Right lobe of liver (tissue), 4 donors: Measurements from ENCODE around the gene H3-3A.

Experiments used
- POLR2A ChIP-seq: fragments of 450-650 bp; IDR thresholded peaks from one replicate; pipeline ENCODE4 v1.6.1; 2017; ENCODE audit warnings: antibody characterized with exemption, mild to moderate bottlenecking
- TF ChIP-seq, protein P1 (sequence below), 4 donors: fragments of 200-600 bp in 3 of 4; fragments of 450-650 bp in 1 of 4; IDR thresholded peaks; one replicate each; pipeline versions ENCODE4 v1.5.1 to v1.8.0; 2016 to 2022; ENCODE audit warnings: antibody characterized with exemption in 4 of 4, mild to moderate bottlenecking in 2 of 4
- donor health status: DM: no; HTN: no; CAD: no.
- donor health status: DM: no; HTN: no; CAD: no.
- donor health status: DM: no; HTN: yes; CAD: no.

DNA sequence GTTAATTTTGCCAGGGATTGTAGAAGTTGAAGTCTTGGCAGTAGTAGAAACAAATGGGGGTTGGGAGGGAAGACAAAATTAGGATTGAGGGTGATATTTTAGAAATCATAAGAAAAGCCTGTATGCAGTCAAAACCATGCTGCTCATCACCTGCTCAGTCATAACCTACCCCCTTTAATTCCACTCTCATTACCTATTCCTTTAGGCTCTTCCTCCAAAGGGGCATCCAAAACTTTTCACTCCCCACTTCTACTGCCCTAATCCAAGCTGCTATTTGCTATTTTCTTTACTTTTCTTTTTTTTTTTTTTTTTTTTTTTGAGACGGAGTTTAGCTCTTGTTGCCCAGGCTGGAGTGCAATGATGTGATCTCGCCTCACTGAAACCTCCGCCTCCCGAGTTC, 11.5 kb downstream of the H3-3A start:
- no peak for TF ChIP-seq POLR2A
- TF ChIP-seq, protein P1, sequence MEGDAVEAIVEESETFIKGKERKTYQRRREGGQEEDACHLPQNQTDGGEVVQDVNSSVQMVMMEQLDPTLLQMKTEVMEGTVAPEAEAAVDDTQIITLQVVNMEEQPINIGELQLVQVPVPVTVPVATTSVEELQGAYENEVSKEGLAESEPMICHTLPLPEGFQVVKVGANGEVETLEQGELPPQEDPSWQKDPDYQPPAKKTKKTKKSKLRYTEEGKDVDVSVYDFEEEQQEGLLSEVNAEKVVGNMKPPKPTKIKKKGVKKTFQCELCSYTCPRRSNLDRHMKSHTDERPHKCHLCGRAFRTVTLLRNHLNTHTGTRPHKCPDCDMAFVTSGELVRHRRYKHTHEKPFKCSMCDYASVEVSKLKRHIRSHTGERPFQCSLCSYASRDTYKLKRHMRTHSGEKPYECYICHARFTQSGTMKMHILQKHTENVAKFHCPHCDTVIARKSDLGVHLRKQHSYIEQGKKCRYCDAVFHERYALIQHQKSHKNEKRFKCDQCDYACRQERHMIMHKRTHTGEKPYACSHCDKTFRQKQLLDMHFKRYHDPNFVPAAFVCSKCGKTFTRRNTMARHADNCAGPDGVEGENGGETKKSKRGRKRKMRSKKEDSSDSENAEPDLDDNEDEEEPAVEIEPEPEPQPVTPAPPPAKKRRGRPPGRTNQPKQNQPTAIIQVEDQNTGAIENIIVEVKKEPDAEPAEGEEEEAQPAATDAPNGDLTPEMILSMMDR (IDR thresholded peaks at IDR 0.05), result no peak
